ENCODE measurements around the gene LMX1B.

DNA sequence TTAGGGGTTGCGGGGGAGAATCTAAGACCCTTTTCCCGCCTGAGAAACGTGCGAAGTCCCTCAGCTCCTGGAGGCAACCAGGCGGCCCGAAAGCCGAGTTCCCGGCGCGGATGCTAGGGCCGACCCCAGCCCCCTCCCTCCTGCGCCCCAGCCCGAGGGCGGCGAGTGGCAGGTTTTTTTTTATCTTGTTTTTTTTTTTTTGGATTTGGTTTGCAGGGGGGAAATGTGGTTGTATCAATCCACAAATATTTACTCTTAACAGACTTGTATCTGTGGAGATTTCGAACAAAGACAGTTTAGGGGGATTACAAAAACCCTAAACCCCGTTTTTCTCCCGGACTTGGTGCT lies 10.7 kb downstream of the LMX1B start:
- TF ChIP-seq, protein P1, sequence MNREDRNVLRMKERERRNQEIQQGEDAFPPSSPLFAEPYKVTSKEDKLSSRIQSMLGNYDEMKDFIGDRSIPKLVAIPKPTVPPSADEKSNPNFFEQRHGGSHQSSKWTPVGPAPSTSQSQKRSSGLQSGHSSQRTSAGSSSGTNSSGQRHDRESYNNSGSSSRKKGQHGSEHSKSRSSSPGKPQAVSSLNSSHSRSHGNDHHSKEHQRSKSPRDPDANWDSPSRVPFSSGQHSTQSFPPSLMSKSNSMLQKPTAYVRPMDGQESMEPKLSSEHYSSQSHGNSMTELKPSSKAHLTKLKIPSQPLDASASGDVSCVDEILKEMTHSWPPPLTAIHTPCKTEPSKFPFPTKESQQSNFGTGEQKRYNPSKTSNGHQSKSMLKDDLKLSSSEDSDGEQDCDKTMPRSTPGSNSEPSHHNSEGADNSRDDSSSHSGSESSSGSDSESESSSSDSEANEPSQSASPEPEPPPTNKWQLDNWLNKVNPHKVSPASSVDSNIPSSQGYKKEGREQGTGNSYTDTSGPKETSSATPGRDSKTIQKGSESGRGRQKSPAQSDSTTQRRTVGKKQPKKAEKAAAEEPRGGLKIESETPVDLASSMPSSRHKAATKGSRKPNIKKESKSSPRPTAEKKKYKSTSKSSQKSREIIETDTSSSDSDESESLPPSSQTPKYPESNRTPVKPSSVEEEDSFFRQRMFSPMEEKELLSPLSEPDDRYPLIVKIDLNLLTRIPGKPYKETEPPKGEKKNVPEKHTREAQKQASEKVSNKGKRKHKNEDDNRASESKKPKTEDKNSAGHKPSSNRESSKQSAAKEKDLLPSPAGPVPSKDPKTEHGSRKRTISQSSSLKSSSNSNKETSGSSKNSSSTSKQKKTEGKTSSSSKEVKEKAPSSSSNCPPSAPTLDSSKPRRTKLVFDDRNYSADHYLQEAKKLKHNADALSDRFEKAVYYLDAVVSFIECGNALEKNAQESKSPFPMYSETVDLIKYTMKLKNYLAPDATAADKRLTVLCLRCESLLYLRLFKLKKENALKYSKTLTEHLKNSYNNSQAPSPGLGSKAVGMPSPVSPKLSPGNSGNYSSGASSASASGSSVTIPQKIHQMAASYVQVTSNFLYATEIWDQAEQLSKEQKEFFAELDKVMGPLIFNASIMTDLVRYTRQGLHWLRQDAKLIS (CRISPR knock-in tag; IDR thresholded peaks at IDR 0.05; ENCODE audit: borderline replicate concordance) = no peak
- TF ChIP-seq, protein P2, sequence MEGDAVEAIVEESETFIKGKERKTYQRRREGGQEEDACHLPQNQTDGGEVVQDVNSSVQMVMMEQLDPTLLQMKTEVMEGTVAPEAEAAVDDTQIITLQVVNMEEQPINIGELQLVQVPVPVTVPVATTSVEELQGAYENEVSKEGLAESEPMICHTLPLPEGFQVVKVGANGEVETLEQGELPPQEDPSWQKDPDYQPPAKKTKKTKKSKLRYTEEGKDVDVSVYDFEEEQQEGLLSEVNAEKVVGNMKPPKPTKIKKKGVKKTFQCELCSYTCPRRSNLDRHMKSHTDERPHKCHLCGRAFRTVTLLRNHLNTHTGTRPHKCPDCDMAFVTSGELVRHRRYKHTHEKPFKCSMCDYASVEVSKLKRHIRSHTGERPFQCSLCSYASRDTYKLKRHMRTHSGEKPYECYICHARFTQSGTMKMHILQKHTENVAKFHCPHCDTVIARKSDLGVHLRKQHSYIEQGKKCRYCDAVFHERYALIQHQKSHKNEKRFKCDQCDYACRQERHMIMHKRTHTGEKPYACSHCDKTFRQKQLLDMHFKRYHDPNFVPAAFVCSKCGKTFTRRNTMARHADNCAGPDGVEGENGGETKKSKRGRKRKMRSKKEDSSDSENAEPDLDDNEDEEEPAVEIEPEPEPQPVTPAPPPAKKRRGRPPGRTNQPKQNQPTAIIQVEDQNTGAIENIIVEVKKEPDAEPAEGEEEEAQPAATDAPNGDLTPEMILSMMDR (IDR thresholded peaks at IDR 0.05) = no peak
- TF ChIP-seq, protein P3, sequence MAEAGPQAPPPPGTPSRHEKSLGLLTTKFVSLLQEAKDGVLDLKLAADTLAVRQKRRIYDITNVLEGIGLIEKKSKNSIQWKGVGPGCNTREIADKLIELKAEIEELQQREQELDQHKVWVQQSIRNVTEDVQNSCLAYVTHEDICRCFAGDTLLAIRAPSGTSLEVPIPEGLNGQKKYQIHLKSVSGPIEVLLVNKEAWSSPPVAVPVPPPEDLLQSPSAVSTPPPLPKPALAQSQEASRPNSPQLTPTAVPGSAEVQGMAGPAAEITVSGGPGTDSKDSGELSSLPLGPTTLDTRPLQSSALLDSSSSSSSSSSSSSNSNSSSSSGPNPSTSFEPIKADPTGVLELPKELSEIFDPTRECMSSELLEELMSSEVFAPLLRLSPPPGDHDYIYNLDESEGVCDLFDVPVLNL (CRISPR knock-in tag; IDR thresholded peaks at IDR 0.05; ENCODE audit: borderline replicate concordance, low read depth) = no peak
- no peak for TF ChIP-seq IRF1 (CRISPR knock-in tag; IDR thresholded peaks at IDR 0.05)

All from WTC11 (cell line).